ENCODE measurements around the gene PLB1.
"Not testable (repeated sequence)": the region's sequence is repeated elsewhere in the genome, so short reads cannot be mapped to it uniquely, and the experiment has no call there.

Gene PLB1

GRCh38 chr2:28645553-28645952 is 149.7 kb downstream of the PLB1 start:
- no peak for DNase-seq (ENCODE audit: low read depth)

GRCh38 chr2:28647682-28648081 is 151.8 kb downstream of the PLB1 start:
- DNase-seq (ENCODE audit: low read depth): no peak

DNA sequence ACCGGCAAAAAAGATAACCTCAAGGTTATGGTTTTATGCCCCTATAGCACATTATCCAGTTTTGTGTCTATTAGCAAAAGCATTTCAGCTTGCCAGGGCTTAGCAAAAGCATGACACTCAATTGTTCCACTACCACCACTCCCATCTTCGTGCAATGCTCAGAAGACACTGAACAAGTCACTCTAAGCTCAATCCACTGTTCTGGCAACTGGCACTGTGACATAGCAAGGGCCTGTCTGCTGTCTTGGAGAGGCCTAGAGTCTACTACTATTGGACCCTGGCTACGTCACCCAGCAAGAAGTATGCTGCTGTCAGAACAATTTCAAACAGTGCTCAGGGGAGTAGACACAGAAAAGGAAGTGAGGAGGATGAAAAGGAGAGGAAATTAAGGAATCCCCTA is 152.3 kb downstream of the PLB1 start:
- DNase-seq (ENCODE audit: low read depth): no peak

DNA sequence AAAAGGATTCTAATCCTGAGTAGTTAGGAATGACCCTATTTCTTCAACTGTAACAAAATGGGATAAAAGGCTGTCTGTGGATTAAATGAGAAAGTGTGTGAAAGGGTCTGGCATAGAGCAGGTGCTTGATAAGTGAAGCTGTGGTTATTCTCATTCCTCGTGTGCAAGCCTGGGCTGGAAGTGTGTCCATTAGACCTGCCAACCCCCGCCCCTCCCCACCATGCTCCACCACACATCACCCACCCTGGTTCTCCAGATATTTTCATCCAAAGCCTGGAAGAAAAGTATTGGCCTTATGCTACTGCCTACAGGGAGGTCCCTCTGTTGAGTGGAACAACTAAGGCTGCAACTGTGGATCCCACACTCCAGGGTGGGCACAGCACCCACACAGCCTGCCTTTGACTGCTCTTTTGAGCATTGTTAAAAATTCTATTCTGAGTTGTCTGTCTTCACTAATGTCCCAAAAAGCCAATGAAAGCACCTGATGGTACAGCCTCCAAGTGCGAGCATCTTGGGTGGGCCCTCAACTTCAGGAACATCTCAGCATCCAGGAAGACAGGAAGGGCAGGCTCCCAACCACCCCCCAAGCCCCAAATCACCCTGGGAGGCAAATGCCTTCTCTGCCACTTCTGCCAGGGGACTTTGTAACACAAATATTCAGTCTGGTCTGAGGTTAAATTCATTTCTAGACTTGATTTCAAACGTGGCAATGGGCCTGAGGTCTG is 153.0 kb downstream of the PLB1 start:
- no peak for DNase-seq (ENCODE audit: low read depth)

- no peak for DNase-seq (ENCODE audit: low read depth)
Observed at GRCh38 chr2:28649481-28650265, 153.8 kb downstream of the PLB1 start.

DNA sequence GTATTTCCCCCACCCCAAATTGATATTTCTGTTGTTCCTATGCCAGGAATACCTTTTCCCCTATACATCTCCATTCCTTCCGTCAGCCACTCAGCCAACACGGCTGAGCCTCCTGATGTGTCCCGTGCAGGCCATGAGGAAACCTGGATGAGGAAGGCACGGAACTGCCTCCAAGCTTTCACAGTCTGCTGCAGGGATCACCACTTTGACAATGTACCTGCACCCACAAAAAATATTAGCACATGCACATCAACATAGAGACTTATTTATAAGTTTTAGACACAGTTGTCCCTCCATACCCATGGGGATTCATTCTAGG is 154.4 kb downstream of the PLB1 start:
- DNase-seq (ENCODE audit: low read depth): no peak

DNA sequence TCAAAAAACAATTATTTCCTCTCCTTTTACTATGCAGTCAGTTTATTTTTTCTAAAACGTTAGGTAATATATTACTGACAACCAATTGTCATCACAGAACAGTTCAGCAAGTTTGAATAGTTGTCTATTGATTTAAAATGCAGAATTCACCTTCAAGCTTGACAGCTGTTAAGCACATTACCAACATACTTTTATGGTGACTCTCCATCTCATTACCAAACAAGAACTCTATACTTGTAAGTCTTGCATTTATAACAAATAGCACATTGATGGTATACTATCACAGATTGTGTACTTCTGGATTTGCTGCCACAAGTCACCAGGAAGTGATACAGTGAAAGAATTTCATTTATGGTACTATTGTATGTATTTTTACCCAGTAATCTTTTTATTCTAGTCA is 156.4 kb downstream of the PLB1 start:
- DNase-seq (ENCODE audit: low read depth): no peak

DNA sequence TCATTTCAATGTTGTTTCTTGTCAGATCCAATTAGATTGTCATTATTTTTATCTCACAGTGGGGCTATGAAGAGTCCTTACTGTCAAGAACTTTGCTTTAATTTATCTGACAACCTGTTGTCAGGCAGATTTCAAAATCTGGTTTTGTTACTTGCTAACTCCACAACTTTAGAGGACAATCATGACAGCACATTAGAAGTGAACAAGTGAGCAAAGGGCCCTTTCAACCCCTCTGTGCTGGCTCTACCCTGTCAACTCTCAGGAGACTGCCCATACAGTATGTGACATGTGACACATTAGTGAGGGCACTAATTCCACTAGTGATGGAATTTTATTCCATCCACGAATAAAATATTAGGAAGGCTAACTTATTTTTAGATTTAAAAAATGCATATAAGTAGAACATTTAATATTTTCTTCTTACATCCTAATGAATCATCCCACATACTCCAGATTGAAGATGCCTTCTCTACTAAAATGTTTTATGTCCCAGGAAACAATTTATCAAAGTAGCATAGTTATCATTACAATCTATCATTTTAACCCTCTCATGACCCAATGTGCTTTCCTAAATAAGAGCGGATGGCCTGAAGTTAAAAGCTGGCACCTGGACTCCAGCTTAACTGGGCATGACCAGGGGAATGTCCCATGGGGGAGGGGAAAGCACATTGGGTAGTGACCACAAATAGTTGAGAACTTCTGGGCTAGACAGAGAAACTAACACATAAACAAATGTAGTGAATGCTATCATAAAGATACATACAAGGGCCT is 158.2 kb downstream of the PLB1 start:
- no peak for DNase-seq (ENCODE audit: low read depth)

GRCh38 chr2:28654663-28655320 is 158.9 kb downstream of the PLB1 start:
- DNase-seq (ENCODE audit: low read depth): no peak

DNA sequence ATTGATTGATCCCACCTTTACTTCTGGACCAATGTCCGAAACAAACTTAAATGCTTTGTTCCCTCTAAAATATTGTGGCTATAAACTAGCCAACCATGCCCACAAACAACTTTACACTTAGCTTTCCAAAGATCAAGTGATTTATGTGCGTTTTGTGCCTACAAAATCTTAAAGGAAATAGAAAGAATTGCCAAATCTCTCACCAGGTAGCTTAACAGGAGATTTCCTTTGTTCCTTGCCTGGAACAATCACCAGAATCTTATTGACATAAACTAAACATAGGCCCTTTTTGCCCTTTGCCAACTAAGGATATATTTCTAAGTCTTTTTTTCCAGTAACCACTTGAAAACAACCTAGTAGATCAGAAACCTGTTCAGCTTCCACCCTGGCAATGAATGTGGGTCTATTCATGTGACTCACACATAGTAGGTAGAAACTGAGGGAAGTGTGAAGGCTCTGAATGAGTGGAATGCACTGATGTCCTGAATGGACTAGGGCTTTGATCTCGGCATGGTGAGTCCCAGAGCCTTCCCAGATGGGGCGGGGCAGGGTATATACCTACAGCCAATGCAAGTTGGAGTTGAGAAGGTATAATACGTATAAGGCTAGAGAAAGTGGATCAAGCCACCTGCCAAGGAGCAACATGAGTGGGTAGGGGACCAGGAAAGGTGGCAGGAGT is 161.2 kb downstream of the PLB1 start:
- DNase-seq (ENCODE audit: low read depth): no peak

- no peak for DNase-seq (ENCODE audit: low read depth)
Observed at GRCh38 chr2:28658369-28658768, 162.5 kb downstream of the PLB1 start.

DNA sequence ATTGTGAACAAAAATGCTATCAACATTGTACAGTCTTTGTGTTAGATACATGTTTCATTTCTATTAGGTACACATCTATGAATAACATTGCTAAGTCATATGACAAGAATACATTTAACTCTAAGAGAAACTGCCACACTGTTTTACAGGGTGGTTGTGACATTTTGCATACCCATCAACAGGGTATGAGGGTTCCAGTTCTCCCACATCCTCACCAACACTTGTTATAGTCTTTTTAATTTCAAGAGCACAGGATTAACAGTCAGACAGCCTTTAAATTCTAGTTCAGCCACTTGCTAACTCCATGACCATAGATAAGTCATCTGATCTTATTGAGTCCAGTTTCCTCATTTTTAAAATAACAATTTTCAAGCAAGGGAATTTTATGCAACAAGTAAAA is 163.3 kb downstream of the PLB1 start:
- DNase-seq (ENCODE audit: low read depth): no peak

GRCh38 chr2:28661589-28662001 is 165.7 kb downstream of the PLB1 start:
- no peak for DNase-seq (ENCODE audit: low read depth)

- DNase-seq (ENCODE audit: low read depth): no peak
Observed at GRCh38 chr2:28662044-28662443, 166.2 kb downstream of the PLB1 start.

DNA sequence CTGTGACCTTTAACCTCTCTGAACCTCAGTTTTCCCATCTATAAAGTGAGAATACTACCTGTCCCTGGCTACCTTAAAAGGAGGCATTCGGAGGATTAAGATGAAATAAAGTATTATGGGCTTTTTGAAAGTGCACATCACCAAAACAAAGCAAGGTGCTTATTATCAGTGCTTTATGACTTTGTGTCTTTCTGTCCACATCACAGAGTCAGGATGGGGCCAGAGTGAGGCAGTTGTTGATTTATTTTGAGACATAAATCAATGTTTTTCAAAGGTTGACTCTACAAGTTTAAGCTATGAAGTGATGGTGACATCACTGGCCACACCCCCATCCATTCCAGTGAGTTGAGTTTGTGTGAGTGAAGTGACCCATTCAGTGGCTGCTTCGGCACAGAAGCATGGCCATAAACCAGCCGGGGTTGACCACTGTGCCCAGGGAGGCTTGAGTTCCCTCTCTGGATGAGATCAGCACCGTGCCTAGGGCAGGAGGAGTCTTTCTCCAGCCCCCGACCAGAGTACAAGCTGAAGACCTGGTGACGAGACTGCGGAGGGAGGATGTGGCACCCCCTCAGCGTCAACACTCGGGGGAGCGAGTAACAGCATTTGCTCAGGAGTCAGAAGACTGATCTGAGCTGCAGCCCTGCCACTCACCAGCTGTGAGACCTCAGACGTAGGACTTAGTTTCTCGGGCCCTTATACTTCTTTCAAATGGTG is 166.8 kb downstream of the PLB1 start:
- DNase-seq (ENCODE audit: low read depth): no peak

- DNase-seq (ENCODE audit: low read depth): no peak
Observed at GRCh38 chr2:28663359-28663758, 167.5 kb downstream of the PLB1 start.

GRCh38 chr2:28664120-28664842 is 168.4 kb downstream of the PLB1 start:
- no peak for DNase-seq (ENCODE audit: low read depth)

DNA sequence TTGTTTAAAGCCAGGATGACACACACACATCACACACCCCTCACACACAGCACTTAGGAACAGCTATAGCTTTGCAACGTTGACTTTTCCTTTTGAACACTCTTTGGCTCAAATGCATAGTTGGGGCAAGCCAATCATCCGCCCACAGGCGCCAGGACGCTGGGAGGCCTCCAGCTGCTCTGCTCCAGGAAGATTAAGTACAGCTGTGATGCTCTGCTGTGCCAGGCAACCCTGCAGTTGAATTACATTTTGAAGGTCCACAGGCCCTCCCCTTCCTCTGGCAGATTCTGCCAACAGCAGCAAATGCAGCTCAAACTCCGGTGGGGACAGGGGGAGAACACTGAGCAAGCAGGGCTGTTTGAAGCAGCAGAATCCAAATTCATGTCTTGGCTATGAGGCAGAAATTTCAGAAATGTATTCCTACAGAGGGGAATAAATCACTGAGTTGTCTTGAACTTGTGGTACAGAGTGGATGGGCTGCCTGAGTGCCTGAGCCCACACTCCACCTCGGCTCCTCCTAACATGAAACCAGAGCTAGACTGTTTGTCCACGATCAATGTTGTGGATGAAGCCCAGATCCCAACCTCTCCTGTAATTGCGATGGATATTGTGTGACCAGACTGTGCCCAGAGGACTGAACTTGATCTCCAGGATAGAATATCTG is 169.3 kb downstream of the PLB1 start:
- no peak for DNase-seq (ENCODE audit: low read depth)

GRCh38 chr2:28665811-28666377 is 170.0 kb downstream of the PLB1 start:
- DNase-seq (ENCODE audit: low read depth): not testable (repeated sequence)

All from GM04504 (cell line).